Measurements from ENCODE around the gene ITGB3BP.

GRCh38 chr1:63522891-63523728 lies at the start of gene ITGB3BP, which contains the start of gene EFCAB7:
- TF ChIP-seq CTCF (conservative IDR thresholded peaks at IDR 0.05 in 1 of 2, IDR thresholded peaks at IDR 0.05 in 1 of 2; ENCODE audit: low read depth in 1 of 2, low read length in 2 of 2): peak in 1 of 2 donors; percentile 2
- no peak for TF ChIP-seq EZH2 (IDR thresholded peaks at IDR 0.05; ENCODE audit: low read length, missing control alignments)
